ENCODE data around the gene RGSL1.

The RGSL1 gene

GRCh38 chr1:182555493-182555892, 105.5 kb downstream of the RGSL1 start:
- no peak for DNase-seq

GRCh38 chr1:182556279-182556678, 106.3 kb downstream of the RGSL1 start:
- no peak for DNase-seq

DNA sequence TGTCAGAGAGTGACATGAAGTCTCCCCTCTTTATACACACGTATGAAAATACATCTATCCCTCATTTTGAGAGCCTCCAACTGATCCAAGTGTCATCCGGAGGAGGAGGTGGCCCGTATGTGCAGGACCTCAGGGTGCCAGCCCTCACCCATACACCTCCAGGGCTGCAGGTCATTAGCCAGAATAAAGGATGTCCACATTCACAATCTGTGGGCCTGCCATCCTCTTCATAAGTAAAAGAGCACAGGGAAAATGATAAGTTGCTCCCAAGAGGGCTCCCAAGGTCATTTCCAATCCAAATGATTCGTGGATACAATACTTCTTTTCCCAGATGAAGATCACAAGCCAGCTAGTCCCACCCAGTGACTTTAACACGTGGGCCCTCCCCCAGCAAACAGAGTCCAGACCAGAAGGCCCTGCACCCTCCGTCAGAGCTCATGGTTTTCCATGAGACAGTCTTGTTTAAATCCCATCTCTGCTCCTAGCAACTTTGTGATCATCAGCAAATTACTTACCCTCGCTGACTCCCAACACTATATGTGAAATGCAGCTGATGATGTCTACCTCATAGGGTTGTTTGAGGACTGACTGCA, 110.5 kb downstream of the RGSL1 start:
- no peak for DNase-seq

DNA sequence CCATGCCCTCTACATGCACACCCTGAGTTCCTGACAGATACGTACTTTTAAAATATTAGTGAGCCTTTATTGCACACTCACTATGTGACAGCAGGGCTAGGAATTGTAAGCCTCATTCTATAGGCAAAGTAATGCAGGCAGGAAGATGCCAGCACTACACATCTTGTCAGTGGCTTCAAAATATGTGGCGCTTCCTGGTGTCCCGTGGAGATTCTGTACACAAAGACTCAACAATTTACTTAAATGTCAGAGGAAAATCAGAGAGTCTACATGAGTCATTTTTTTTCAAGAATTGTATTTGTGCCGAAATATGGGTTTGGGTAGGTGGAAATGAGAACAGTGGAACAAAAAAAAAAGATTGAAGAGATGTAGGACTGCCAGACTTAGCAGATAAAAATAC, 111.5 kb downstream of the RGSL1 start:
- no peak for DNase-seq

DNA sequence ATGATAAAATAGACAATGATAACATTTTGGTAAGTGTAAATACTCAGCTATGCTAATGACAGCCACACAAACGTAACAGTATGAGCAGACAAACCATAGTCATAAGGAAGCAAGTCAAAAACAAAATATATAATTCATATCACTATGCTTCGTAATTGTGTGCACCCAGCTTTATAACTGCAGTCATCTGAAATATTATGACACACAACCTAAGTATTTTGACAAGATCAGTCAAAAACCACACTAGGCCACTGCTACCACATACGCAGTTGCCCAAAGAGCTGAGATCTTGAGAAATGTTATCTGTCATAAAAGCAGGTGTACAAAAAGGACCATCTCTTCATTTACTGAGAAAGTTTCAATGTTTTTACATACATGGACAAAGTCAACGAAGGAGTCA, 113.1 kb downstream of the RGSL1 start:
- peak; percentile 37 for DNase-seq

DNA sequence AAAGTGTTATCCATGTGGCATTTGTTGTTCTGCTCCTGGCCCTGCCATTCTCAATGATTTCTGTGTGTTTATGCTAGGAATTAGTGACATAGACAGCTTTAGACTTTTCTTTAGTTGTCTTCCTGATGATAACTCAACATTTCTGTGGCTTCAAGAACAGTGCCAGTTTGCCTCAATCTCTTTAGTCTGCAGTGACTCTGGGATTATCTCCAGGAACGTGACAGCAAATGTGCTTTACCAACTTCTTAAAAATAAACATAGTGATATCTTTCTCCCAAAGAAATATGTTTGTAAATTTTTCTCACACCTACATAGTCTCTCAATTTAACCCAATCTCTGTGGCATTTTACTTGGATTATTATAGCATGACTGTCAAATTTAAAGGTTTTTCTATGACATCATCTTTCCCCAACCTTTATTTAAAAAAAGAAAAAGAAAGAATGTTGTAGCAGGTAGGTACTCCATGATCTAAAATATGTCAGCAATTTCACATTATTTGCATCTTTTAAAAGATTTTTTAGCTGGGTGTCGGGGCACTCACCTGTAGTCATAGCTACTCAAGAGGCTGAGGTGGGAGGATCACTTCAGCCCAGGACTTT, 114.6 kb downstream of the RGSL1 start:
- DNase-seq, result no peak

DNA sequence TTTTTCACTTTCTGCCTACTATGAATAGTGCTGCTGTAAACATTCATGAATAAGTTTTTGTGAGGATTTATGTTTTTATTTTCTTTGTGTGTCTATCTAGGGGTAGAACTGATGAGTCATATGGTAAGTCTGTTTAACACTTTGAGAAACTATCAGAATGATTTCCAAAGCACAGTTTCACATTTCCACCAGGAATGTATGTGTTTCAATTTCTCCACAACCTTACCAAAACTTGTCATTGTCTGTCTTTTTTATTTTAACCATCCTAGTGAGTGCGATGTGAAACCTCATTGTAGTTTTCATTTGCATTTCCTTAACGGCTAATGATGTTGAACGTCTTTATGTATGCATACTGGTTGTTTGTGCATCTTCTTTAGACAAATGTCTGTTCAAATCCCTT, 115.6 kb downstream of the RGSL1 start:
- DNase-seq, result no peak

DNA sequence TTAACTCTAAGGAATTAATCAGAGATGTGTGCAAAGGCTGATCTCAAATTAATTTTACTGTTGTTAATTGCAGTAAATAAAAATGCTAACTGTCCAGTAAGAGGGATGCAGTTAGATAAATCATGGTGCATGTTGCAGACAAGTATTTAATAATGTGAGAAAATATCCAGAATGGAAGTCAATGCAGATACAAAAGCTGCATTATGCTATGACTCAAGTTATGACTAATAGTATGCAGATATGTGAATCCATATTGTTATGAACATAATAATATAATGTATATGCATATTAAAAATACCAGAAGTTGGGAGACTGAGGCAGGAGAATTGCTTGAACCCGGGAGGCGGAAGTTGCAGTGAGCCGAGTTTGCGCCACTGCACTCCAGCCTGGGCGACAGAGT, 117.7 kb downstream of the RGSL1 start:
- DNase-seq, result no peak

- no peak for DNase-seq
Measured at GRCh38 chr1:182568647-182569284, 118.8 kb downstream of the RGSL1 start.

GRCh38 chr1:182569939-182570610, 120.1 kb downstream of the RGSL1 start:
- DNase-seq, result no peak

DNA sequence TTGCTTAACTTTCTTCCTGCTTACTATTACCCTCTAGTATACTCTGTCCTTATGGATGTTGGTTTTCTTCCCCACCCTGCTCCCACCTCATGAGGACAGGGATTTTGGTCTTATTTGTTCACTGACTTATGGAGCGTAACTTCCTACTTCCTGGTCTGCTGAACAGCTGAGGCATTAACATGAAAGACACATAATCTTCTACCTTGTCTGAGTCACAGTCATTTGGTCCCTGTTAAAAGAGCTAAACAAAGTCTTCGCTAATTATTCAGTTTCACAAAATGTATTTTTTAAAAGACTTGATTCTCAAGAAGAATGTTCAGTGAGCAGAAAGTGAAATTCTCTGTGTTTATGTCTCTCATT, 120.6 kb downstream of the RGSL1 start:
- no peak for DNase-seq

DNA sequence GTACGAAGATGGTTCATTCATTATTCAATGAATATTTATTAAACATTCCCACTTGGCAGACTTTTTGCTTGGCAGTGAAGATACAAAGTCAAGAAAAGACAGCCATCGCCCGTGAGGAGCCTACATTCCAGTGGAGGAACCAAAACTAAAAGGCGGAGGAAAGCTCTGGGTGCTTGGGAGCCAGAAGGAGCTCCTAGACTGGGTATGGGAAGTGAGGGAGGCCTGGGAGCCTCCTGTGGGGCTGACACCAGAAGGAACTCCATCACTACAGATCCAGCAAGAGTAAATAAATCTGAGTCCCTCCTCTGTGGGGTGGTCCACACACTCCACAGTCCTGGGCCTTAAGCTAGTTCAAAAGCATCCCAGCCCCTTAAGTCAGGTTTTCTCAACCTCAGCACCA, 124.2 kb downstream of the RGSL1 start:
- no peak for DNase-seq

DNA sequence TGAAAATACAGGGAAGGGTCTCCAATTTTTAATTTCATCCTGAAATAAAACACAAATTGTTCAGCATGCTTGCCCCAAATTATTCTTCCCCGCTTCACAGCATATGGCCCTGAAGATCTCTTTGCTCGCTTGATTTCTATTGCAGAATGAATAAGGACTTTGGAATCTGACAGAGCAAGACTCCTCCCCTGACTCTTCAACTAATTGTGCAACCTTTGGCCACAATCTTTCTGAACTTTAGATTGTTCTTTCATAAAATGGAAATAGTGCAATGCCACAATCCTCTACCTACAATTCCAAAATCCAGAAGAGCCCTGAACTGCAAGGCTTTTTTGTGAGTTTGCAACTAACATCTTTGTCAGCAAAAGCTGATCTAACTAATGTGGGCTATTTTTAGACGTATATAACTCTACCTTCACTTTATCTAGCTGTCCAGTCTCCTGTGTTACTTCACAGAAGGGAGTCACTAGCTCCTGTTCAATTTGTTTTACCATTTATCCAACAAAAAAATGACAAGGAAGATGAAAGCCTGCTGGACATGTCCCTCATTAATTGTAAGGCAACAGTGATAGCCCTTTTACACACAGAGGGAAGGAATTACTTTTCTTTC, 125.7 kb downstream of the RGSL1 start:
- DNase-seq, result peak; percentile 14

DNA sequence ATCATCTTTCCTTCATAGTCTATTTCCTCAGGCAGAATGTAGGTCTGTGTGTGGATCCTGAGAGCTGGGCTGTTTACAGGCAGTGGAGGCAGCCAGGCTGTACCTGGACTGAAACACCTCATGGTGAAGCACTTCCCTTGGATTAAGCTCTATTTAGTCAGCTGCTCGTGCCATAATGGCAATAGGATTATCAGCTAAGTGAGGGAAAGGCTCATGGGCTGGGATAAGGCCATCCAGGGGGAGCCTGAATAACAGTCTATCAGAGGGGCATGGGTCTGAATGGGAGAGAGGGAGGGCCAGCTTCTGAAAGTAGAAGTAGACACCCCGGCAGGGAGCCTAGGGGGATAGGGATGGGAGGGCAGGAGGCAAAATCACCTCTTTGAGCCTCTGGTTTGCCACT, 130.8 kb downstream of the RGSL1 start:
- no peak for DNase-seq

DNA sequence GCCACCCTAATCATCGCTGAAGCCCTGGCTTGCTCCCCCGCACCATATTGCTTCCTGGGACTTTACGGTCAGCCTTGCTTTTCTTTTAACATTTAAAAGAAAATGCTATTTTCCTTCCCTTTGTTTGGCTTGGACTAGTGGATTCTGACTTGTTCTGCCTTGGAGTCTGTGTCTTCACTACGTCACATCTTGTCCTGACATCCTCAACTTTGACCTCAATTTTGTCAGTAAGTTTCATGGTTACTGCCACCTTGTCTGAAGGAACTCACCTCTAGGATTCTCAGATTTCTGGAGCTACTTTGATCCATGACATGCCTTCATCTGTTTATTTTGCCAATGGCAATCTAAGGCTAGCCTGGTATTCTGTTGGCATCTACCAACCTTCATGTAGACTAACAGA, 134.8 kb downstream of the RGSL1 start:
- DNase-seq, result no peak

- no peak for DNase-seq
Measured at GRCh38 chr1:182586380-182586779, 136.4 kb downstream of the RGSL1 start.

- DNase-seq, result no peak
Measured at GRCh38 chr1:182587093-182587492, 137.1 kb downstream of the RGSL1 start.

DNA sequence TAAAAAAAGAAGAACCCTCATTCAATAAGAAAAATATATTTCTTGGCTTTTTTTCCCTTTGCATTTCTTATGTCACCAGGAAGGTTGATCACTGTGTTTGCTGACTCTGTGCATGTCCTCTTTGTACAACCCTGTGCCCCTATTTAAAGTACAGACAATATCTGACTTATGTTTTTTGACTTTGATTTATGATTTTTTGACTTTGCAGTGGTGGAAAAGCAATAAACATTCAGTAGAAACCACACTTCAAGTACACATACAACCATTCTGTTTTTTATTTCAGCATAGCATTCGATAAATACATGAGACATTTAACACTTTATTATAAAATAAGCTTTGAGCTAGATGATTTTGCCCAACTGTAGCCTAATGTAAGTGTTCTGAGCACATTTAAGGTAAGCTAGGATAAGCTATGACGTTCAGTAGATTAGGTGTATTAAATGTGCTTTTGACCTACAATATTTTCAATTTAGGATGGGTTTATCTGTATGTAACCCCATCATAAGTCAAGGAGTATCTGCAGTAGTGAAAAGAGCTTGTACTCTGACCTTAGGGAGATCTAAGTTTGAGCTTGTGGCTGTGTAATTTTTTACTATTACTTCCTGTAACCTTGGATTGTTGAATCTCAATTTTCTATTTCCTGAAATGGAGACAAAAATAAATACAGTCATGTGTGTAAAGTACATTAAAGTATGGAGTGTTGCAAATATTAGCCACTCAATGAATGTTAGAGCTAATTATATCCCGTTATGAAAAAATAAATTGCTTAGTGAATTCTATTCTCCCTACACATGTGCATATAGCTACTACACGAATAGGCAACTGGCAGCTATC, 137.9 kb downstream of the RGSL1 start:
- DNase-seq, result no peak

DNA sequence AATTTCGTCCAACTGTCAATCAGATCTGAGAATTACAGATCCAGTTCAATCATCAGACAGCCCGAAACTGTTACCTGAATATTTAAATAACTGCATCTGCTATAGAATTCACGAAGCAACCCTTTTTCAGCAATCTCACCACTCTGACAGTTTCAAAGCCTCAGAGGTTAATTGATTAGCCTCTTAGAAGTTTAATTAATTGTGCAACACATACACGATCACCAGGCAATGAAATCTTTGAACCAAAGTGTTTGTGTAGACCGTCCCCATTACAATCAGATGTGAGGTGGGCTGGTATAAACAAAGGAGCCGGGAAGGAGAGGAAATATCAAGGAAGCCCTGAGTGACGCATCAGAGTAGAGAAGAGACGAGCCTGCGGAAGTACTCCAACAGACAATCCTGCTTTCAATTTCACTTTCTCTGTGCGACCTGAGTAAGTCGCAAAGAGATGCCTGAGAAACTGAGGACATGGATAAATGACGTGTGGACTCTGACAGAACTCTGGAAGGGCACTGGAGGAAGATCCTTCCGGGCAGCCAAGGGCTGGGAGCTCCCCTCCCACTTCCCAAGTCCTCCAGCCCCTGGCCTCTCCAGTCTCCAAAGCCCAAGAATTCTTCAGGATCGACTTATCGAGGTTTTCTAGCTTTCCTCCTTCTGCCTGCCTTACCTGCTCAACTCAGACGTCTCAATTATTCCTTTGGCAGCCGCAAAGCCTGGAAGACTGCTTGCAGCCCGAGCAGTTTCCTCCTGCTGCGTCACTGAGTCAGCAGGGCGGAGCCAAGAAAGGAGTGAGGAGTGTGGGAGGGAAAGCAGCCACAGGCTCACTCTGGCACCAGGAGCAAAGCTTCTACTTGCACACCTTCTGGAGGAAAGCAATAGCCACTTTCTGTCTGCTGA, 138.8 kb downstream of the RGSL1 start, which contains the start of gene RNASEL:
Gene RNASEL (minus strand): TSS at position 757 of the 897 bp plus-strand sequence. CDS start 2,450 bp downstream, outside the sequence.
- DNase-seq, result peak; percentile 80

DNA sequence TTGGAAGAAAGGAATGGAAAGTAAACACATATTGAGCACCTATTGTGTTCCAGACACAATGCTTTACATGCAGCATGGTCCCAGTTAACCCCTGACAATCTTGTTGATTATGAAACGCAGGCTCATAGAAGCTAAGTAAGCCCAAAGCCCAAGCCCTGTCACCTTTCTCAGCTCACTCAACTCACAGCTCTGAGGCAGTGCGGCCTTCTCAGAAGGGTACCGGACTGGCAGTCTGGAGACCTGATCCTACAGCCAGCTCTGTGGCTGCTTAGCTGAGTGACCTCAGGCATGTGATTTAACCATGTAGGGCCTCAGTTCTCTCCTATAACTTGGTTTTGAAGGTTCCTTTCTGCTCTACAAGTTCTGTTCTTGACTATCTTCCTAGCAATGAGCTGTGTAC, 139.6 kb downstream of the RGSL1 start:
- no peak for DNase-seq

GRCh38 chr1:182589931-182590330, 140.0 kb downstream of the RGSL1 start:
- no peak for DNase-seq
